Hematopoietic multipotent progenitor cell treated with erythropoietin and hydrocortisone succinate and interleukin-3 and kit ligand, for 6 days (in vitro differentiated cells): ENCODE measurements around the gene CYP46A1.
A peak's percentile ranks its signal among the peaks of the same experiment; 100 is the strongest.
"Not testable (repeated sequence)": the region's sequence is repeated elsewhere in the genome, so short reads cannot be mapped to it uniquely, and the experiment has no call there.

Experiments used
- DNase-seq: peaks from one replicate; pipeline ENCODE4 v3.0.0-alpha.2; 2015

Gene CYP46A1

DNA sequence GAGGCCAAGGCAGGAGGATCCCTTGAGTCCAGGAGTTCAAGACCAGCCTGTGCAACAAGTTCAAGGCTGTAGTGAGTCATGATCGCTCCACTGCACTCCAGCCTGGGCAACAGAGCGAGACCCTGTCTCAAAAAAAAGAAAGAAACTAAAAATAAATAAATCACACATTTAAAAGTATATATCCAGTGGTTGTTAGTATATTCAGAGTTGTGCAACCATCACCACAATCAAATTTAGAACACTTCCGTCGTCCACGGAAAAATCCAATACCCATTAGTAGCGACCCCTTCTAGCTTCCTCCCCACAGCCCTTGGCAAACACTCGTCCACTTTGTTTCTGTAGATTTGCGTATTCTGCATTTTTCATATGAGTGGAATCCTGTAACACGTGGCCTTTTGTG, 64.4 kb downstream of the CYP46A1 start:
- no peak for DNase-seq

DNA sequence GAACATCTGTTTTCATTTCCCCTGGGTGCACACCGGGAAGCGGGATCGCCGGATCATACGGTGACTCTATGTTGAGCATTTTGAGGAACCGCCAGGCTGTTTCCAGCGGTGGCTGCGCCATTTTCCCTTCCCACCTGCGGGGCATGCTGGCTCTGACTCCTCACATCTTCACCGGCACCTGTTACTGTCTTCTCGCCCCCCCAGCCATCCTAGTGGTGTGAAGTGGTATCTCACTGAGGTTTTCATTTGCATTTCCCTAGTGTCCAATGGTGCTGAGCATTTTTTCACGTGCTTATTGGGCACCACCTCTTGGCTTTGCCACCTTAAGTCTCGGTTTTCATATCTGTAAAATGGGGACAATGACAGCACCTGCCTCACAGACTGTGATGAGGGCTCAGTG, 65.0 kb downstream of the CYP46A1 start:
- DNase-seq: peak; percentile 22

DNA sequence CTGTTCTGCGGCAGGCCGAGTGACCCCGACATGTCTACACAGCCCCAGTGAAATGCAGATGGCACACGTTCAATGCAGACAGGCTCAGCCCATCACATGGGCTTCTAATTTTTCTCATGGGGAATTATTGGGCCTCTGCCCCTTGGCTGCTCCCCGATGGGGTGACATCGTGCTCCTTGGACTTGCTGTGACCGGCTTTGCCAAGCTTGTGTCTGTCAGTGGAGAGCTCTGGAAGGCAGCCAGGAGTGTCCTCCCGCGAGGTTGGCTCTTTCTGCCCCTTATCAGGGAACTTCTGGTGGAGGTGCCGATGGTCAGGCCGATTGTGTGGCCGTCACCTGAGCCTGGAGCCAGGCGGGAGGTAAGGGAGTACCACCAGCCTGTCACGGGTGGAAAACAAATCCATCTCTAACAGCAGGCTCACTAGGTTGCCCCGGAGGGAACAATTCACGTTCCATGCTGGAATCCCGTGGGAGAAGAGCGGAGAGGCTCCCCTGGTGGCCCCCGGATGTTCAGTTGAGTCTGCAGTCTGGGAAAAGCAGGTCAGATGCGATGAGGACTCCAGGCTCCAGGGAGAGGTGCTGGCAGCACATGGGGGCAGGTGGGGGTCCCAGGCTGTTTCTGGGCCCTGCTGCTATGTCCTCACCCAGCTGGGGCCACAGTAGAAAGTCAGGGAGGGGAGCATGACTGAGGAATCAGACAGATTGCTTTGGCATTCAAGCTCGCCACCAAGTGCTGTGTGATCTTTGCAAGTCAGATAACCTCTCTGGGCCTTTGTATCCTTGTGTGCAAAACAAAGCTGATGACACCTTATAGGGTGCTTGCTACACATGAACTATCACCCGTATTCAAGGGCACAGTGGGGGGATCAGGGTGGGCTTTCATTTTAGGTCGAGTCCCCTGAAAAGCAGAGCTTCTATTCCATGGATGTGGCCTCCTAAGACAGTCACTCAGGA, 65.9 kb downstream of the CYP46A1 start:
- no peak for DNase-seq

DNA sequence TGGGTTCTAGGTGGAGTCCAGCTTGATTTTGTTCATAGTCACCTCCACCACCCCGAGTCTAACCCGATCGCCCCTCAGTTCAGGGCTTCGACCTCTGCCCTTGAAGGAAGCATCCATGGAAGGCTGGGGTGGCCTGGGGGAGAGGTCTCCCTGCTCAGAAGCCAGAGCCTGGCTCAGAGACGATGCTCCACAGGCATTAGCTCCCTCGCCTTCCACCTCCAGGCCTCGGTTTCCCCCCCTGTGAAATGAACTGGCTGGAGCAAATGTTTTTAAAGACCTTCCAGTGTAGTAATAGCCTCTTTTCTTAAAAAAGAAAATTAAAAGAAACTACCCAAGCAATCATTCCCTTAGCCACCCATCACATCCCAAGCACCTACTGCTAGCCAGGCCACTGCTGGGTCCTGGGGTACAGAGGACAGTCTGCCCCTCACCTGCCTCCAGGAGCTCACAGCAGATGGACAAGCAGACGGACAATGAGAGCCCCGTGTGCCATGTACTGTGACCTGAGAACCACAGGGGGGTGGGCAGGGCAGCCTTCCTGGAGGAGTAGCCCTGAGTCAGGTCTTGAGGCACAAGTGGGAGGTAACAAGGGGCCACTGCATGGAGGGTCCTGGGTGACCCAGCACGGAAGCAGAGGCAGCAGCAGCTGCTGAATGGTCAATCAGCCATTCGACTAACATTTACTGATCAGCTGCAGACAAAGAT, 66.8 kb downstream of the CYP46A1 start:
- DNase-seq: no peak

DNA sequence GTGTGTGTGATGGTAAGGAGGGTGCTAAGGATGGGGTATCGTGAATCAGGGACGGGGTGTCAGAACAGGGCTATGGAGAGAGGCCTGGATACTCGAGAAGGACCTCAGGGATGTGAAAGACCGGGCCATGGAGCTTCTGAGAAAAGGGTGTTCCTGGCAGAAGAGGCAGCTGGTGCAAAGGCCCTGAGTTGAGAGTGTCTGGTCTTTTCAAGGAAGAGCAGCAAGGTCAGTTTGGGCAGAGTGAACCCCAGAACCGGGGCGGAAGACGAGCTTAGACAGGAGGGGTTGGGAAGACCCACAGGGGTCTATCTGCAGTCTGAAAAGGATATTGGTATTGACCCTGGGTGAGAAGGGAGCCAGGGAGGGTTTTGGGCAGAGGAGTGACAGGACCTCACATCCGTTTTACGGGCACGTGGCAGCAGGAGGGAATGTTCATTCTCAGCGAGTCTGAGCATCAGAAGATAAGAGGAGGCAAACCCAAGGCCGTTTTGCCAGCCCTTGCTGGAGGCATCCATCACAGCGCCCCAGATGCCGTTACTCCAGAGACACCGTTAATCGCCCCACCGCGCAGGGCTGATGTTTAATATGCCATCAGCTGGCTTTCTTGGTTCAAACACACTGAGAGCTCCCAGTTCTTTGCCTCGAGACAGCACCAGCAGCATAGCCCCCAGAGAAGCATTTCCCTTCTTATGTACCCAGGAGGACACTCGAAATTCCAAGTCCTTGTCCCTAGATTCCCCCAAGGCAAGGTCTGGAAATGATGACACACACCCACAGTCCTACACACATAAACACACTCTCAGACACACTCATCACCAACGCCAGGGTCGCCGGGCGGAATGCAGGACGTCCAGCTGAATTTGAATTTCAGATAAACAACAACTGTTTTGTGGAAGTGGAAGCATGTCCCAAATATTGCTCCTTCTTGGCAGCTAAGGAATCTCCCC, 67.7 kb downstream of the CYP46A1 start:
- peak; percentile 29 for DNase-seq

DNA sequence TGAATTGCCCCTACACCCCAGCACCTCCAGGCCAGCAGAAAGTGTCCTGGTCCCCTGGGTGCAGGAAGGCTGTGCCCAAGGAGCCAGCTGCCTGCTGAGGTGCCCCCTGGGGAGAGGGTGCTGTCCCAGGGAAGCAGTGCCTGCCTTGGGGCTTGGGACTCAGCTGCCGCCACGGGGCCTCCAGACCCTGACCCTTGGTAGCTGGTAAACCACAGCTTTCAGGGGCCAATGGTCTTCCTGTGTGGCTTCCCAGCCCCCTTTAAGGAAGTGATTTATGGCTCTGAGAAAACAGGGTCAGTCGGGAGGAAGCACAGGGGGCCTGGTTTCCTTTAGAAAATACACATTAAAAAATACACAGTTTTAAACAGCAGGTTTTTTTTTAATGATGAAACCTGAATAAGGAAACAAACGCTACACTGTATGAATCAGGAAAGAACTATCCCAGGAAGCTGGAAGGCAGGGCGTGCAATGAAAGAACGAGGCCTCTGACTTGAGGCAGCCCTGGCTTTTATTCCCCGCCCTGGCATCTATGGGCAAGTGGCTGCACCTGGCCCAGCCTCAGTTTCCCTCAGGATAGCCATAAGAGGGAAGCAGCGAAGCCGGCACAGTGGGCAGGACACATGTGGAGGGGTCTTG, 68.5 kb downstream of the CYP46A1 start:
- DNase-seq: no peak

DNA sequence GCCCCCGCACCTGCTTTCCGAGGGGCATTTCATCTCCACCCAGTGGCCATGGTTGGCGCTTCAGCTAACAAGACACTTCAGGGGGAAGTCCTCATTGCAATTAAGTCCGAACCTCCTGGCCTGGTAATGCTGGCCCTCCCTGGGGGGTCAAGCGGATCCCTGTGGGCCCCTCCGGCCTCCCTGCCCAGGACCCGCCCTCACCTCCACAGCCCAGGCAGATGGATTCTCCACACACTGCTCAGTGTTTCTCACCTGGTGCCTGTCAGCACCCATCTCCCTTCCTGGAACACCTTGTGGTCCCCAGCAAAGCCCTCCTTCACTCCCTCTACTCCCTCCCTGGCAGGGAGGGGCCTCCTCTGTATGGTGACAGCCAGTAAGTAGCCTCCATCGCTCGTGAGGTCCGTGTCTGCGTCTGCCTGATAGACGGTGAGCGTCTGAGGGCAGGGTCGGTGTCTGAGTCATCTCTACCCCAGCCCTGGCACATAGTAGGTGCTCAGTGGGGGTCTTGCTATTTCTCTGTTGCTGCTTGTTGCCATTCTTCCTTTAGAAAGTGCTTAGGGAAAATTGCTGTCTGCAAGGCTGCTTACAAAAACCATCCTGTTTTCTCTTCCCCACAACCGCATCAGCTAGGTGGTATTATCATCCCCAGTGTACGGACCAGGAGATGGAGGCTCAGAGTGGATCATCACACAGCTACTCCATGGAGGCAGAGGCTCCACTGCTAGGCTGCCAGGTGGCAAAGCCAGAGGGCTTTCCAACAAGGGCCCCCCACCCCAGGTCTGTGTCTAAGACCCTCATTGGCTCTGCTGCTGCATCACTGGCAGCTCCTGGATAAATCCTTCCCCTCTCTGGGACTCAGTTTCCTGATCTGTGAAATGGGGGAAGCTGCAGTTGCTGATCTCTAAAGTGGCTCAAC, 69.4 kb downstream of the CYP46A1 start:
- DNase-seq: no peak

DNA sequence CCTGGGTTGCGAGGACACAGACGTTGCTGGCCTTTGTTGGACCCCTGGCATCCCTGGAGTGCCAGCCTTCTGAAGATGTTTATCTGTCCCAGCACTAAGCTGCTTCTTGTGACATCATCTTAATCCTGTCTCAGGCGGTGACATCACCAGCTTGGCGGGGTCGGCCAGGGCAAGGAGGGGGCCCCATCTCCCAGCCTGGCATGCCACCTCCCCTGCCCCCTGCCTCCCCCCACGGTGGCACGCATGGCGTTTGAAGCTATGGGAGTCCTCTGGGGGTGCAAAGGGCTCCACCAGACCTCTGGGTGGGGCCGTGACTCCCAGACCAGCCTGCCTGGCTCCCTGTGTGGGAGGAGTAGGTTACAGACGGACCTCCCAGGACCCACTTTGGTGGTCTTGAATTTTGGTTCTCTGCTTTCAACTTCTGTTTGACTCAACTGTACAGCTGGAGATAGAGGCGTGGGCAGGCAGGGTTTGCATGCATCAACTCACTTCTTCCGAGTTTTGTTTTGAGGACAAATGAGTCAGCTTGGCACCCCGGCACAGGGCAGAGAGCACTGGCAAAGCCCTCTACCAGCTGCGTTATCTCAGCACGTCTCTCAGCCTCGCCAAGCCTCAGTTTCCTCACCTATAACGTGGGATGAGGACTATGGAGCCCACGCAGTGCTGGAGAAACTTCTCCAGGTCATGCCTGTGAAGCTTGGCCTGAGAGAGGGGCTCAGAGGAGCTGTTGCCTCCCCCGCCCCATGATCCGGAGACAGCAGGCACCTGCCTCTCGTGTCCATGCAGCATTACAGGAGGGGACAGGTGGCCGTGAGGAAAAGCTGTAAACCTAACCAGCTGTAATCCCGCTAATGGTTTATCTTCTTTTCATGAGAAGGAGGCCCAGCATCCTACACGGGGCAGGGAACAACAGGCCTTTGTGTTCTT, 70.3 kb downstream of the CYP46A1 start:
- DNase-seq: no peak

DNA sequence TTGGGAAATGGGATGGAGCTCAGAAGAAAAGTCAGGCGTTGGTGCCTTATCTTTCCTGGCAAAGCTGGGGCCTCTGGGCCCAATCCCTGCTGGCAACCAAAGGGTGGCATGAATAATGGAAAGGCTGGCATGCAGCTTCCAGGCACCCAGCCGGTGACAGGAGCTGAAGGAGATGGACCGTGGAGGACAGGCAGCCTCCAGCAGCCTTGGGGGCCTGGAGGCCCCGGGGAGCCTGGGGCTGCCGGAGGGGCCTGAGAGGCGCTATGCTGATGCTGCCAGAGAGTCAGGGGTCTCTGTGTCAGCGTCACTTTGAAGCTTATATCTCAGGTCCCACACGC, 70.9 kb downstream of the CYP46A1 start:
- DNase-seq: no peak

DNA sequence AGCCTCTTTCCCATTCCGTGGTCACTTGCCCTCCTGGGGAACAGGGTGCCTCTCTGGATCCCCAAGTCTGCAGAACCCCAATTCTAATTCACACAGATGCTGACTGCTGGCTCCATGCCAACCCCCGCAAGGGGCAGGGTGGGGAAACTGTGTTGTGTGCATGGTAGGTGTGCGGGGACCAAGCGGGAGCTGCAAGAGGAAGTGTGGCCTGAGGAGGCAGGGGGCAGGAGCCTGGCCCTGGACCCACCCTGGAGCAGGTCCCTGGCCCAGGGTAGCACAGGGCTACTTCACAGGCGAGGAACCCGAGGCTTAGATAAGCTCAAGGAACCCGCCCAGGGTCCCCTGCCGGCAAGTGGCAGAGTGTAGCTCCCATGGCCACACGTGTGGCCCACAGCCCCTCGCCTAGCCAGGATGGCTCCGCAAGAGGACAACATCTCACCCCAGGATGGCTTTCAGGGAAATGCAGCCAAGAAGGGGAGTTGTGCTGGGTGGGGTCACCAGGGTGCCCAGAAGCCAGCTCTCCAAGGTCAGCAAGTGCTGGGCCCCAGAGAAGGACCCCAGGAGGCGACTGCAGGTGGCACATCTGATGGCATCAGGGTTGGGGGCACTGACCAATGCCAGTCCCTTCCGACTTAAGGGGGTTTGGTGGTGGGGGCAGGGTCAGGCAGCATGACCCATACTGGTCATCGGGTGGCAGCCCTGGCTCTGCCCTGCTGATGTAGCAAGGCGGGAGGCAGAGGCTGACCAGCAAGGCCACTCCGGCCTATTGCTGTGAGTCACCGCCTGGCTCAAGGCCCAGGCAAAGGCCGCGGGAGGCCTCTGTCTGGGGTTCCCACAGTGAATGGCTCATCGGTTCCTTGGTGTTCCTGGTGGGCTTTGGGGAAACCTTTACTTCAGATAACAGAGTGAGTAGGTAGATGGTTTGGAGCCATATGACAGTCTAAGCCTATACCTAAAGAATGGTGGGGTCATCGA, 71.8 kb downstream of the CYP46A1 start:
- no peak for DNase-seq

DNA sequence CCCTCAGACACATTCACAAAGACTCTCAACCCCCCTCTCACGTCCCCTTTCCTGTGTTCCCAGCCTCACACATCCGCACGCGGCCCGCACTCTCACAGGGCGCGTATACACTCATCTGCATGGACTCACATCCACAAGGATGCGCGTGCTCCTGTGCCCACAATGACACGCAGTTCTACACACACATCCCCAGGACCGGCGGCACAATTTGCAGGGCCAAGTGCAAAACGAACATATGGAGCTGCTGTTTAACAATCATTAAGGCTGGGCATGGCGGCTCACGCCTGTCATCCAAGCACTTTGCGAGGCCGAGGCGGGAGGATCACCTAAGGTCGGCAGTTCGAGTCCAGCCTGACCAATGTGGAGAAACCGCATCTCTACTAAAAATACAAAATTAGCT, 72.7 kb downstream of the CYP46A1 start:
- DNase-seq: no peak

DNA sequence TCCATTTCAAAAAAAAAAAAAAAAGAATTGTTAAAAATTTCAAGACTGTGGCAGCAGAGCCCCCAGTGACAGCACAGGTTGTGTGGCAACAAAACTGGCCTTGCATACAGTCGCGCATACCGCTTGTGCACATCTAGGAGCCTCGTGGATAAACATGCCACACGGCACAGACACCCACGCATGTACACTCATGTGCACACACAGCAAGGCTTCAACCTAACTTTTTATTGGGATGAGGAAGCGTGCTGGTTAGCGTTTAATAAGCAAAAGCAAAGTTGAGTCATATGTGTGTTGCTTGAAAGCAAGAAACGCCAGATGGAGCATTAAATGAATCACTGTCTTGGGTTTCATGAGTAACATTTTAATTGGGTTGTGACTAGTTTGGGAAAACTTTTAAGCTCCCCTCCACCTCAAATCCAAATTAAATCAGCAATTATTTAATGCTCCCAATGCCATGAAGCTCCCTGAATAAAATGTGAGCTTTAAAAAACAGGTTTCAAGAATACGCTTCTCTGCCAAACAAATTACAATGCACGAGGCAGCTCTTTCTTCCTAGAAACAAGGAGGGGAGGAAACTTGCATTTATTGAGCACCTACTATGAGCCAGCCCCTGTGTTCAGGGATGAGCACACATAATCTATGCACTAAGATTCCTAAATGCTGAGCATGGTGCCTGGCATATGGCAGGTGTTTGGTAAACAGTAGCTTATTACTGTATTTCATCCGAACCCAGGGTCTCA, 73.4 kb downstream of the CYP46A1 start:
- no peak for DNase-seq

DNA sequence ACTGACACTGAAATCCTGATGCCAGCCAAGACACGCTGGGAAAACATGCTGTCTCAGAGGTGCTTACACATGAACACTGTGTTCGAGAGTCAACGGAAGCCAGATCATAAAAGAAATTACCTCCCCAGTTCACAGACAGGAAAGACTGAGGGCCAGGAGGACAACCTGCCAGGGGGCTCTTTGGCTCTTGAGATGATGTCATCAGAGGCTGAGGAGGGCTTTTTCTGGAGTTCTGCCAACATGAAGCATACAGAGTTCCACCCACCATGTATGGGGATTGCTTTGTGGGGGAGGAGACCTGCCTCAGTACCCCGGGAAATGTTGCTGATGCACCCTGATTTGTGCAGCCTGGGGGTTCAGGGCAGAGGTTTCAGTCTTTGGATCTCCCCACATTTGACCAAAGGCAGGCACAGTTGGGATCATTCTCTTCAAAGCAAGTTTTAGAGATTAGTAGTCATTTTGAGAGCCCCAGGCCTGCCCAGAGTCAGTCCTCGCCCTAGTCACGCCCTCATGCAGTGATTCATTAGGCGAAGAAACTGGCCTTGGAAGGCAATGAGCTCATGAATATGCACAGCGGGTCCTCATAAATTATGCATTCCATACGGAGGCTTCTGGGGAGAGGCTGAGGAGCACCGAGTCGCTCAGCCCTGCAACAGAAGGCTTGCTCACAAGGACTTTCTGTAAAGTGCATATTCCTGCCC, 74.2 kb downstream of the CYP46A1 start:
- no peak for DNase-seq

DNA sequence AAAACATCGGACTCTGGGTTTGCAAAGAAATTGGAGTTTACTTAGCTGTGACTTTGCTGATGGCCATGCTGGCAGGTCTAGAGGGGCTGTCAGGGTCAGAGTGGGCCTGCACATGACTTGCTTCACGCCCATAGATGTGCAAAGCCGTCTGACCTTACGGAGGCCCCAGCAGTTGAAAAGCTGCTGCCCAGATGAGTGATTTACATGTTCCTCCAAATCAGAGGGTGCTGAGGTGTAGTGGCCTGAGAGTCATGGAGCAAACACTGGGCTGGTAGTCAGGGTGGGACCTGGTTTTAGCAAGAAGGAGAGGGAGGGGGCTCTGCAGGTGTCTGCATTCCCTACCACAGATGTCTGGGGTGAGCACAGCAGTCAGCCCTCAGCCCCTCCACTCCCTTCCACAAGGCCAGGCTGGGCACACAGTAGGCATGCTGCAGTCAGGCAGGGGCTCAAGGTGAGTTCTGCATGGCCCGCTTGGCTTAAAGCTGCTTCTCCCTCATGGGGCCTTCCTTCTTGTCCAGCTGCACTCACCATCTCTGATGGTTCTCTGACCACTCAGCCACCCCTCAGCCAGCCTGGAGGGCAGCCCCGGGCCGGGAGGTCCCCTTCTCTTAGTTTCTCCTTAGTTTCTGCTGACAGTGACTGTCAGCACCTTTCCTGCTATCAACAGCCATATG, 74.9 kb downstream of the CYP46A1 start:
- DNase-seq: no peak

DNA sequence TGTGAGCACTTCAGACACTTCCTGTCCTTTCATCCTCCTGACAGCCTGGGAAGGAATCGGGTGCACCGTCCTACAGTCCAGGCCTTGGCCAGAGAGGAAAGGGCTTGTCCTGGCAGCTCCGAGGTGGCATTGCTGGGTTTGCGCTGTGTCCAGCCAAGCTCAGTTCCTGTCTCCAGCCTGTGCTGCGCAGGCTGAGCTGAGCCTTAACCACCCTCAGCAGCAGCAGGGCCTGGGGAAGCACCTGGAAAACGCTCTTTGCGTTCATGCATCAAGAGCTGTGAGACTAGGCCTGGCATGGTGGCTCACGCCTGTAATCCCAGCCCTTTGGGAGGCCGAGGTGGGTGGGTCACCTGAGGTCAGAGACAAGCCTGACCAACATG, 75.4 kb downstream of the CYP46A1 start:
- no peak for DNase-seq

DNA sequence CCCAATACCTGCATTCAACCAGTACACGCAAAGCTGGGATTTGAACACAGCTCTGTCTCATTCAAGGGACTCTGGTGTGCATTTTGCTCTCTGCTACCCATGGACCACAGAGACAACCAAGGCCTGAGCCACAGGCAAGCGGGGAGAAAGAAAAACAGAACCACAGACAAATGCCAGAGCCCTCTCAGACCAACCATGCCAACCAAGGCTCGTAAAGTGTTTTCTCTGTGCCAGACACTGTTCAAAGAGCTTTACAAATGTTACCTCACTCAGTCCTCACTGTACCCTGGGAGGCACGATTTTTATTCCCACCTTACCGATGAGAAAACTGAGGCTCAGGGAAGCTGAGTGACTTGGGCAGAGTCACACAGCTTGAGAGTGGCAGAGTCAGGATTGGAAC, 76.7 kb downstream of the CYP46A1 start:
- DNase-seq: no peak

DNA sequence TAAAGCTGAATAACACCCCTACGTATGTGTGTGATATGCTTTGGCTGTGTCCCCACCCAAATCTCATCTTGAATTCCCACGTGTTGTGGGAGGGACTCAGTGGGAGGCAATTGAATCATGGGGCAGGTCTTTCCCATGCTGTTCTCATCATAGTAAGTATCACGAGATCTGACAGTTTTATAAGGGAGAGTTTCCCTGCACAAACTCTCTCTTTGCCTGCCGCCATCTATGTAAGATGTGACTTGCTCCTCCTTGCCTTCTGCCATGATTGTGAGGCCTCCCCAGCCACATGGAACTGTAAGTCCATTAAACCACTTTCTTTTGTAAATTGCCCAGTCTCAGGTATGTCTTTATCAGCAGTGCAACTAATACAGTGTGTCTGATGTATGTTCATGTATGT, 78.8 kb downstream of the CYP46A1 start:
- not testable (repeated sequence) for DNase-seq
